Inflammatory macrophage (primary cell): ENCODE data around the gene KRT79.

Source experiments
- DNase-seq, 2 donors: peaks; one replicate each; pipeline ENCODE4 v3.0.0-alpha.2; 2020 to 2022

KRT79 gene

GRCh38 chr12:52834727-52835001, 553 bp upstream of the KRT79 start:
- DNase-seq, result no peak

- DNase-seq, result peak; percentile 66 to 81
These were observed 866 bp downstream of the KRT79 start for GRCh38 chr12:52832985-52833905.

- DNase-seq, result no peak
These were observed 1.7 kb downstream of the KRT79 start for GRCh38 chr12:52832451-52832850.

GRCh38 chr12:52831251-52831650, 2.9 kb downstream of the KRT79 start:
- DNase-seq, result no peak

- DNase-seq, result peak; percentile 52 to 54
These were observed 3.9 kb downstream of the KRT79 start for GRCh38 chr12:52829986-52830770.

GRCh38 chr12:52828591-52829021, 5.5 kb downstream of the KRT79 start:
- peak; percentile 92 for DNase-seq

GRCh38 chr12:52828156-52828555, 6.0 kb downstream of the KRT79 start:
- DNase-seq, result no peak

GRCh38 chr12:52827499-52828090, 6.5 kb downstream of the KRT79 start:
- DNase-seq, result no peak

- DNase-seq, result no peak
These were observed 7.3 kb downstream of the KRT79 start for GRCh38 chr12:52826611-52827498.

- DNase-seq, result no peak
These were observed 8.2 kb downstream of the KRT79 start for GRCh38 chr12:52825961-52826360.

- DNase-seq, result no peak
These were observed 9.2 kb downstream of the KRT79 start for GRCh38 chr12:52824741-52825410.

GRCh38 chr12:52823761-52824450, 10.2 kb downstream of the KRT79 start:
- no peak for DNase-seq

- no peak for DNase-seq
These were observed 11.2 kb downstream of the KRT79 start for GRCh38 chr12:52822771-52823510.

- DNase-seq, result no peak
These were observed 12.1 kb downstream of the KRT79 start for GRCh38 chr12:52821826-52822660.

- no peak for DNase-seq
These were observed 12.9 kb downstream of the KRT79 start for GRCh38 chr12:52821071-52821730.

- no peak for DNase-seq
These were observed 13.6 kb downstream of the KRT79 start for GRCh38 chr12:52820521-52820920.

- DNase-seq, result no peak
These were observed 14.2 kb downstream of the KRT79 start for GRCh38 chr12:52819731-52820510.

- DNase-seq, result no peak
These were observed 15.2 kb downstream of the KRT79 start for GRCh38 chr12:52818887-52819420.
